HCT116 (cell line): ENCODE data around the gene FSTL4. TPM values are rescaled to one million over a fixed set of nuclear protein-coding genes. Genes with fewer than 3 reads are reported as not detected.

Source experiments
- ATAC-seq: fragments of 200-7000 bp; cut with Tn5 transposase; 2 replicates; pipeline ENCODE4 v1.9.1; 2020; ENCODE audit warnings: mild to moderate bottlenecking, moderate library complexity
- BruUV-seq: library from RNA; stranded (reverse); fragments of 400-500 nt; replicated peaks from 2 replicates; lab custom pipeline; 2021; lab: Mats Ljungman, UMichigan
- CTCF ChIA-PET: fragments of 300-600 bp; sonication (Branson Sonifier 250); formaldehyde crosslinking; loops from one replicate; lab custom pipeline; 2021; ENCODE audit warnings: antibody characterized with exemption; lab: Charles Lee
- POLR2A ChIA-PET: fragments of 300-600, 350-600 bp; sonication (Branson Sonifier 250); formaldehyde crosslinking; loops from one replicate; lab custom pipeline; 2021; ENCODE audit warnings: antibody characterized with exemption; lab: Charles Lee
- RAD21 ChIA-PET, 2 experiments: fragments of 300-600 bp; sonication (Branson Sonifier 250); formaldehyde crosslinking; loops; one replicate each; lab custom pipeline; 2023; ENCODE audit warnings: low total read pairs in 2 of 2; ENCODE audit not compliant: uncharacterized antibody in 2 of 2, unreplicated experiment in 2 of 2, low non-redundant PET in 1 of 2; lab: Charles Lee
- DNase-seq: peaks from one replicate; pipeline ENCODE4 v3.0.0-alpha.2; 2010; ENCODE audit warnings: low read depth, low spot score
- H2AFZ ChIP-seq: fragments of 200-600 bp; shearing (Covaris generic), sonication (generic); 2 replicates; pipeline ENCODE4 v1.6.1; 2017; ENCODE audit warnings: low read depth, mixed run types, mixed read lengths, antibody characterized with exemption, low read length; ENCODE audit not compliant: poor library complexity, severe bottlenecking
- H3K27ac ChIP-seq: 2 replicates; pipeline ENCODE4 v1.5.1; 2012; ENCODE audit warnings: low read depth, low read length
- H3K27me3 ChIP-seq: fragments of 200-600 bp; sonication (generic); 2 replicates; pipeline ENCODE4 v1.6.1; 2016; ENCODE audit warnings: mixed run types, low read length, mixed read lengths; ENCODE audit not compliant: insufficient read depth
- H3K36me3 ChIP-seq, 2 experiments: fragments of 200-500 bp in 1 of 2; fragments of 200-600 bp in 1 of 2; sonication (Bioruptor generic) in 1 of 2; sonication (generic) in 1 of 2; 2 replicates each; pipeline versions ENCODE4 v1.5.1 to v1.6.1; 2014 to 2016; ENCODE audit warnings: low read length in 2 of 2, inconsistent platforms in 1 of 2, mixed read lengths in 1 of 2, mixed run types in 1 of 2; ENCODE audit not compliant: insufficient read depth in 2 of 2, control insufficient read depth in 1 of 2
- H3K4me1 ChIP-seq, 2 experiments: fragments of 200-600 bp in 1 of 2; sonication (generic) in 1 of 2; 2 replicates each; pipeline versions ENCODE4 v1.5.1 to v1.6.1; 2012 to 2017; ENCODE audit warnings: low read length in 2 of 2, inconsistent platforms in 1 of 2, mild to moderate bottlenecking in 1 of 2, mixed read lengths in 1 of 2, mixed run types in 1 of 2, moderate library complexity in 1 of 2; ENCODE audit not compliant: insufficient read depth in 2 of 2, control insufficient read depth in 1 of 2
- H3K4me2 ChIP-seq: fragments of 200-600 bp; sonication (generic); 2 replicates; pipeline ENCODE4 v1.6.1; 2017; ENCODE audit warnings: mixed run types, low read length, mixed read lengths
- H3K4me3 ChIP-seq, 2 experiments: fragments of 200-600 bp in 1 of 2; sonication (generic) in 1 of 2; replicated peaks in 1 of 2; 2 replicates each; pipeline ENCODE4 v1.5.1; 2011 to 2016; ENCODE audit warnings: low read length in 2 of 2, control low read depth in 1 of 2, low read depth in 1 of 2, mild to moderate bottlenecking in 1 of 2, mixed read lengths in 1 of 2, mixed run types in 1 of 2
- H3K79me2 ChIP-seq: fragments of 200-600 bp; sonication (generic); 2 replicates; pipeline ENCODE4 v1.6.1; 2017; ENCODE audit warnings: mild to moderate bottlenecking, mixed run types, low read length, moderate library complexity, mixed read lengths; ENCODE audit not compliant: insufficient read depth
- H3K9ac ChIP-seq: fragments of 200-600 bp; sonication (generic); 2 replicates; pipeline ENCODE4 v1.6.1; 2016; ENCODE audit warnings: low read length, mixed read lengths
- H3K9me2 ChIP-seq: fragments of 200-600 bp; sonication (generic), shearing (Covaris generic); 2 replicates; pipeline ENCODE4 v1.6.1; 2017; ENCODE audit warnings: mixed run types, mild to moderate bottlenecking, moderate library complexity; ENCODE audit not compliant: insufficient read depth
- H3K9me3 ChIP-seq, 2 experiments: fragments of 200-500 bp in 1 of 2; fragments of 200-600 bp in 1 of 2; sonication (Bioruptor generic) in 1 of 2; sonication (generic) in 1 of 2; 2 replicates each; pipeline ENCODE4 v1.6.1; 2014 to 2017; ENCODE audit warnings: low read length in 2 of 2, mixed read lengths in 2 of 2, inconsistent platforms in 1 of 2, low read depth in 1 of 2, mild to moderate bottlenecking in 1 of 2, mixed run types in 1 of 2, moderate library complexity in 1 of 2; ENCODE audit not compliant: control insufficient read depth in 1 of 2, insufficient read depth in 1 of 2
- H4K20me1 ChIP-seq: fragments of 200-600 bp; sonication (generic), shearing (Covaris generic); 2 replicates; pipeline ENCODE4 v1.6.1; 2017; ENCODE audit warnings: mixed run types, mild to moderate bottlenecking, moderate library complexity; ENCODE audit not compliant: insufficient read depth
- ELF1 ChIP-seq: IDR thresholded peaks from 2 replicates; pipeline ENCODE4 v1.6.1; 2012; ENCODE audit warnings: low read depth, borderline replicate concordance
- EZH2 ChIP-seq: fragments of 200-600 bp; sonication (generic); IDR thresholded peaks from 2 replicates; pipeline ENCODE4 v1.6.1; 2017; ENCODE audit warnings: antibody characterized with exemption, mixed run types
- EZH2phosphoT487 ChIP-seq: fragments of 200-600 bp; IDR thresholded peaks from 2 replicates; pipeline ENCODE4 v1.6.1; 2018; ENCODE audit warnings: antibody characterized with exemption, borderline replicate concordance
- FOSL1 ChIP-seq: IDR thresholded peaks from 2 replicates; pipeline ENCODE4 v1.6.1; 2012; ENCODE audit warnings: low read depth
- POLR2AphosphoS5 ChIP-seq: IDR thresholded peaks from 2 replicates; pipeline ENCODE4 v1.6.1; 2011; ENCODE audit warnings: mild to moderate bottlenecking, low read depth, low read length, moderate library complexity
- RAD21 ChIP-seq: IDR thresholded peaks from 2 replicates; pipeline ENCODE4 v1.6.1; 2012; ENCODE audit warnings: low read depth, mild to moderate bottlenecking
- SIN3A ChIP-seq: IDR thresholded peaks from 2 replicates; pipeline ENCODE4 v1.6.1; 2012; ENCODE audit warnings: low read depth
- SP1 ChIP-seq: IDR thresholded peaks from 2 replicates; pipeline ENCODE4 v1.6.1; 2012; ENCODE audit warnings: low read depth
- YY1 ChIP-seq: IDR thresholded peaks from 2 replicates; pipeline ENCODE4 v1.6.1; 2011; ENCODE audit warnings: low read length, low read depth, moderate library complexity, mild to moderate bottlenecking; ENCODE audit not compliant: insufficient replicate concordance; ENCODE audit errors: extremely low read depth
- ZNF274 ChIP-seq: fragments of 200-500 bp; sonication (Bioruptor generic); IDR thresholded peaks from 2 replicates; pipeline ENCODE4 v1.6.1; 2014; ENCODE audit warnings: mild to moderate bottlenecking, low read depth, low read length, inconsistent platforms
- intact Hi-C: fragments of 100-400 bp; cut with micrococcal nuclease; formaldehyde crosslinking; loops from 2 replicates; pipeline ENCODE4 v1.10.0; 2022
- total RNA-seq: library from RNA; stranded (reverse); gene quantifications from one replicate; pipeline ENCODE4 v1.2.1, GENCODE V29; 2021; ENCODE audit not compliant: unreplicated experiment
- TF ChIP-seq, protein P1 (sequence below): IDR thresholded peaks from 2 replicates; pipeline ENCODE4 v1.6.1; 2011; ENCODE audit warnings: mild to moderate bottlenecking, low read length, moderate library complexity; ENCODE audit not compliant: insufficient replicate concordance; ENCODE audit errors: extremely low read depth
- TF ChIP-seq, protein P2 (sequence below): IDR thresholded peaks from 2 replicates; pipeline ENCODE4 v1.6.1; 2012
- TF ChIP-seq, protein P3 (sequence below), 3 experiments: fragments of 200-600 bp in 1 of 3; sonication (generic) in 1 of 3; IDR thresholded peaks in 2 of 3; conservative IDR thresholded peaks in 1 of 3; 2 replicates each; pipeline ENCODE4 v1.5.1; 2012 to 2017; ENCODE audit warnings: low read depth in 2 of 3, low read length in 2 of 3, antibody characterized with exemption in 1 of 3, borderline replicate concordance in 1 of 3, control low read depth in 1 of 3, mild to moderate bottlenecking in 1 of 3, mixed read lengths in 1 of 3, mixed run types in 1 of 3, moderate library complexity in 1 of 3; ENCODE audit not compliant: insufficient read depth in 1 of 3

FSTL4 gene
- total RNA-seq, 1 experiment from 2014 or later, result 0.37 TPM

DNA sequence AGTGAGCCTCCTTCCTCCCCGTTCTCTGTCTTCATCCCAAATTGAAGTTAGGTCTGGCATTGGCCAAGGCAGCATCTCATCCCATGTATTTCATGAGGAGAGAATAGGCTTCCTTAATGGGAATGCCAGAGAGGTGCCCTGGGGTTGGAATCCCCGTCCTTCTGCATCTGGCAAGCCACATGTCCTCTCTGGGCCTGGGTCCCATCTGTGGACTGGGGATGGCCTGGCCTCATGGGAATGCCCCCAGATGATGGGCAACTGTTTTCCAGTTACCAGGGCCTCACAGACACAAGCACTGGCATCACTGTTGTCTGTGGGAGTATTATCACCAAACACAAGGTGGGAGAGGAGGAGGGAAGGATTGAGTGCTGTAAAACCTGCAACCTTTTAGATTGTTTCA is 153.9 kb downstream of the FSTL4 start:
- intact Hi-C loops, result no loop called here
- no peak for ATAC-seq
- no peak for TF ChIP-seq EZH2phosphoT487
- TF ChIP-seq, protein P1, sequence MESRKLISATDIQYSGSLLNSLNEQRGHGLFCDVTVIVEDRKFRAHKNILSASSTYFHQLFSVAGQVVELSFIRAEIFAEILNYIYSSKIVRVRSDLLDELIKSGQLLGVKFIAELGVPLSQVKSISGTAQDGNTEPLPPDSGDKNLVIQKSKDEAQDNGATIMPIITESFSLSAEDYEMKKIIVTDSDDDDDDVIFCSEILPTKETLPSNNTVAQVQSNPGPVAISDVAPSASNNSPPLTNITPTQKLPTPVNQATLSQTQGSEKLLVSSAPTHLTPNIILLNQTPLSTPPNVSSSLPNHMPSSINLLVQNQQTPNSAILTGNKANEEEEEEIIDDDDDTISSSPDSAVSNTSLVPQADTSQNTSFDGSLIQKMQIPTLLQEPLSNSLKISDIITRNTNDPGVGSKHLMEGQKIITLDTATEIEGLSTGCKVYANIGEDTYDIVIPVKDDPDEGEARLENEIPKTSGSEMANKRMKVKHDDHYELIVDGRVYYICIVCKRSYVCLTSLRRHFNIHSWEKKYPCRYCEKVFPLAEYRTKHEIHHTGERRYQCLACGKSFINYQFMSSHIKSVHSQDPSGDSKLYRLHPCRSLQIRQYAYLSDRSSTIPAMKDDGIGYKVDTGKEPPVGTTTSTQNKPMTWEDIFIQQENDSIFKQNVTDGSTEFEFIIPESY, result no peak
- no peak for TF ChIP-seq EZH2
- TF ChIP-seq, protein P2, sequence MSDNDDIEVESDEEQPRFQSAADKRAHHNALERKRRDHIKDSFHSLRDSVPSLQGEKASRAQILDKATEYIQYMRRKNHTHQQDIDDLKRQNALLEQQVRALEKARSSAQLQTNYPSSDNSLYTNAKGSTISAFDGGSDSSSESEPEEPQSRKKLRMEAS, result no peak
- TF ChIP-seq SIN3A, result no peak
- no peak for TF ChIP-seq POLR2AphosphoS5
- no peak for TF ChIP-seq FOSL1
- TF ChIP-seq ELF1, result no peak
- TF ChIP-seq SP1, result no peak
- no peak for TF ChIP-seq YY1
- TF ChIP-seq, protein P3, sequence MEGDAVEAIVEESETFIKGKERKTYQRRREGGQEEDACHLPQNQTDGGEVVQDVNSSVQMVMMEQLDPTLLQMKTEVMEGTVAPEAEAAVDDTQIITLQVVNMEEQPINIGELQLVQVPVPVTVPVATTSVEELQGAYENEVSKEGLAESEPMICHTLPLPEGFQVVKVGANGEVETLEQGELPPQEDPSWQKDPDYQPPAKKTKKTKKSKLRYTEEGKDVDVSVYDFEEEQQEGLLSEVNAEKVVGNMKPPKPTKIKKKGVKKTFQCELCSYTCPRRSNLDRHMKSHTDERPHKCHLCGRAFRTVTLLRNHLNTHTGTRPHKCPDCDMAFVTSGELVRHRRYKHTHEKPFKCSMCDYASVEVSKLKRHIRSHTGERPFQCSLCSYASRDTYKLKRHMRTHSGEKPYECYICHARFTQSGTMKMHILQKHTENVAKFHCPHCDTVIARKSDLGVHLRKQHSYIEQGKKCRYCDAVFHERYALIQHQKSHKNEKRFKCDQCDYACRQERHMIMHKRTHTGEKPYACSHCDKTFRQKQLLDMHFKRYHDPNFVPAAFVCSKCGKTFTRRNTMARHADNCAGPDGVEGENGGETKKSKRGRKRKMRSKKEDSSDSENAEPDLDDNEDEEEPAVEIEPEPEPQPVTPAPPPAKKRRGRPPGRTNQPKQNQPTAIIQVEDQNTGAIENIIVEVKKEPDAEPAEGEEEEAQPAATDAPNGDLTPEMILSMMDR (IDR thresholded peaks at IDR 0.05 in 2 of 3, conservative IDR thresholded peaks at IDR 0.05 in 1 of 3; ENCODE audit: borderline replicate concordance in 1 of 3, insufficient read depth in 1 of 3, low read depth in 2 of 3, low read length in 2 of 3), result no peak
- no peak for TF ChIP-seq RAD21
- TF ChIP-seq ZNF274, result no peak
- TF ChIP-seq, all 23 proteins: peak for 0
- no peaks in the 10 kb centered on the region for H3K79me2 ChIP-seq
- RAD21 ChIA-PET, result no interaction called here
- no peaks in the 10 kb centered on the region for H3K36me3 ChIP-seq
- no peak overlapping the region for H3K27ac ChIP-seq
- no peak overlapping the region for H3K4me3 ChIP-seq
- no peak overlapping the region for H3K4me2 ChIP-seq
- H3K4me1 ChIP-seq, result no peaks in the 10 kb centered on the region
- peaks cover 3% of the 10 kb centered on the region; the same call in 1 of the 2 replicates for H3K27me3 ChIP-seq
- no TSS peak for BruUV-seq
- H3K9ac ChIP-seq, result no peak overlapping the region
- no peaks in the 10 kb centered on the region for H4K20me1 ChIP-seq
- H2AFZ ChIP-seq, result no peak overlapping the region
- H3K9me2 ChIP-seq, result no peaks in the 10 kb centered on the region
- POLR2A ChIA-PET, result no interaction called here
- CTCF ChIA-PET, result no interaction called here
- H3K9me3 ChIP-seq, result no peaks in the 10 kb centered on the region
- DNase-seq, result no peak
